ENCODE data around the gene KIF2C. TPM values are rescaled to one million over a fixed set of nuclear protein-coding genes. Genes with fewer than 3 reads are reported as not detected.

KIF2C gene
- total and polyA plus RNA-seq, 10 donors: 1.4 to 7.6 (median 4.5) TPM

GRCh38 chr1:44719318-44719717 is 20.3 kb upstream of the KIF2C start:
- 60 to 79% (median 71%) methylated on average over 5 of the region's 5 CpGs for WGBS, 5 donors
- Histone ChIP-seq H3K36me3 (no peaks in the 10 kb centered on the region), H3K4me1 (peaks cover 15 to 92% (median 61%) of the 10 kb centered on the region in 6 donors), H3K9me3 (no peaks in the 10 kb centered on the region), H3K27ac (peak overlapping the region in 1 of 8 donors; percentile 54), H3K27me3 (replicated peaks in 1 of 7) (peaks cover 0 to 3% (median 0%) of the 10 kb centered on the region in 7 donors), H3K4me3 (no peak overlapping the region)
- DNase-seq: peak; percentile 54
- intact Hi-C loops (cut with DNase I; ENCODE audit: low total_unique reads): no loop called here
- TF ChIP-seq POLR2AphosphoS5 (IDR thresholded peaks at IDR 0.05): no peak
- TF ChIP-seq CTCF (IDR thresholded peaks at IDR 0.05 in 8 of 11, conservative IDR thresholded peaks at IDR 0.05 in 3 of 11): no peak
- TF ChIP-seq POLR2A (IDR thresholded peaks at IDR 0.05): no peak

GRCh38 chr1:44720281-44720680 is 19.4 kb upstream of the KIF2C start:
- intact Hi-C loops (cut with DNase I; ENCODE audit: low total_unique reads): no loop called here
- peak; percentile 39 for DNase-seq
- peak overlapping the region in 6 of 8 donors; percentile 1 to 88 (median 78) for H3K27ac ChIP-seq
- no peak overlapping the region for H3K4me3 ChIP-seq
- H3K27me3 ChIP-seq (replicated peaks in 1 of 7): peaks cover 0 to 12% (median 0%) of the 10 kb centered on the region in 7 donors
- no peaks in the 10 kb centered on the region for H3K36me3 ChIP-seq
- TF ChIP-seq CTCF (IDR thresholded peaks at IDR 0.05 in 8 of 11, conservative IDR thresholded peaks at IDR 0.05 in 3 of 11): no peak
- no peak for TF ChIP-seq POLR2A (IDR thresholded peaks at IDR 0.05)
- TF ChIP-seq POLR2AphosphoS5 (IDR thresholded peaks at IDR 0.05): no peak
- H3K4me1 ChIP-seq: peaks cover 6 to 92% (median 54%) of the 10 kb centered on the region in 6 donors
- no peaks in the 10 kb centered on the region for H3K9me3 ChIP-seq
- WGBS, 5 donors: 77 to 94% (median 85%) methylated on average over 4 of the region's 4 CpGs

DNA sequence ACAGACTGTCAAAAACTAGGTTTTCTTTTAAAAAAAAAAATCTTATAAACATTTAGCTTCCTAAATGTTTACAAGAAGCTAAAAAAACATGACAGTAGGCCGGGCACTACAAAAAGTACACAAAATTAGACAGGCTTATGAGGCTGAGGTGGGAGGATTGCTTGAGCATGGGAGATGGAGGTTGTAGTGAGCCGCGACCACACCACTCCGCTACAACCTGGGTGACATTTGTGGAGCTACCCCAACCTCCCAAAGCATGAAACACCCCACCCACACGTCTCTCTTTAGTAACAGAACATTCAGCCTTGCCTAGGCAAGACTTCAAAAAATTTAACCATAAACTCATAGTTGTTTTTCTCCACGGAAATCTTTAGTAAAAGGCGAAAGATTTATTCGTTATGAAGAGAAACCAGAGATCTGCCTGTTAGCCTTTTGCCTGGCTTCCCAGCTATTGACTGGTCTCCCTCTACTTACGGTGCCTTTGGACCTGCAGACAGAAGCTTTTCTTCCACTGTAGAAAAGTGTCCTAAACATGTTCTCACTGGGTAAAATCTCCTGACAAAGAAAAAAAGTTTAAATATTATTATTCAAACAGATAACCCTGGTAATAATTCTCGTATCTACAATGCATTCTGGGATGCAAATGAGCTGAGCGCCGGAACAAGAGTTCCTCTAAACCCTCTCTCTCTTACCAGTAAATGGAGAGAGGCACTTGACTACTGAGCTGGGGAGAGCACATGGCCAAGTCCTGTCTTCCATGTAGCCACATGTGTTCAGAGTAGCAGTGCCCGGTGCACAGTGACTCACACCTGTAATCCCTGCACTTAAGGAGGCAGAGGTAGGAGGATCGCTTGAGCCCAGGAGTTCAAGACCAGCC is 17.9 kb upstream of the KIF2C start:
- peak; percentile 86 for DNase-seq
- intact Hi-C loops (cut with DNase I; ENCODE audit: low total_unique reads): no loop called here
- H3K27ac ChIP-seq: peak overlapping the region; percentile 55 to 88 (median 78)
- H3K4me1 ChIP-seq: peaks cover 4 to 88% (median 49%) of the 10 kb centered on the region in 6 donors
- no peaks in the 10 kb centered on the region for H3K9me3 ChIP-seq
- TF ChIP-seq POLR2A (IDR thresholded peaks at IDR 0.05) (peak; percentile 56 to 99 (median 77)), CTCF (IDR thresholded peaks at IDR 0.05 in 8 of 11, conservative IDR thresholded peaks at IDR 0.05 in 3 of 11) (peak in 1 of 11 experiments; percentile 11), POLR2AphosphoS5 (IDR thresholded peaks at IDR 0.05) (peak; percentile 49 to 99 (median 63))
- 12 to 26% (median 16%) methylated on average over 14 of the region's 14 CpGs for WGBS, 5 donors
- H3K4me3 ChIP-seq: peak overlapping the region in 1 of 8 donors; percentile 0
- H3K36me3 ChIP-seq: no peaks in the 10 kb centered on the region
- H3K27me3 ChIP-seq (replicated peaks in 1 of 7): peaks cover 0 to 12% (median 0%) of the 10 kb centered on the region in 7 donors

DNA sequence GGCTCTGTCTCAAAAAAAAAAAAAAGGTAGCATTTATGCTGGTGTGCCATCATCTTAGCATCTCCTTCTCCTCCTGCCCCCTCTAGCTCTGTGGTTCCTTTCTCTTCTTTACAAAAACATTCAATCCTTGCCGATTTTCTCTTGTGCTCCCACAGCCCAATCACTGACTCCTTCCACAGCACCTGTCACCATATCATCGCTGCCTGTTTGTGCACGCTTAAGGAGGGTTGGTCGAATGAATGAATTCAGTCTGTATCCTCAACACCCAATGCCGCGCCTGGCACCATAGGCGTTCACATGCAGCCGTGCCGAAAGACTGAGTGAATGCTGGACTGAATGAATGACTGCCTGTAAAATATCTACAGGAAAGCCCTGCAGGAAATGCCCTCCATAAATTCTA is 16.6 kb upstream of the KIF2C start:
- TF ChIP-seq CTCF (IDR thresholded peaks at IDR 0.05 in 8 of 11, conservative IDR thresholded peaks at IDR 0.05 in 3 of 11): no peak
- TF ChIP-seq POLR2A (IDR thresholded peaks at IDR 0.05): no peak
- no peak for TF ChIP-seq POLR2AphosphoS5 (IDR thresholded peaks at IDR 0.05)
- WGBS, 5 donors: 36 to 59% (median 39%) methylated on average over 9 of the region's 9 CpGs
- peak overlapping the region in 1 of 8 donors; percentile 32 for H3K4me3 ChIP-seq
- peaks cover 0 to 12% (median 0%) of the 10 kb centered on the region in 7 donors for H3K27me3 ChIP-seq (replicated peaks in 1 of 7)
- H3K27ac ChIP-seq: peak overlapping the region; percentile 57 to 88 (median 79)
- intact Hi-C loops (cut with DNase I; ENCODE audit: low total_unique reads): no loop called here
- DNase-seq: peak; percentile 74
- peaks cover 4 to 77% (median 42%) of the 10 kb centered on the region in 6 donors for H3K4me1 ChIP-seq
- no peaks in the 10 kb centered on the region for H3K36me3 ChIP-seq
- H3K9me3 ChIP-seq: no peaks in the 10 kb centered on the region

Measured in spleen (tissue), 11 donors.